ENCODE measurements around the gene DGKE.

The DGKE gene

GRCh38 chr17:56851008-56851407 lies 17.1 kb downstream of the DGKE start:
- DNase-seq: no peak

- DNase-seq: no peak
Measured at GRCh38 chr17:56861899-56862298, 27.9 kb downstream of the DGKE start.

- DNase-seq: no peak
Measured at GRCh38 chr17:56863974-56864373, 30.0 kb downstream of the DGKE start.

- no peak for DNase-seq
Measured at GRCh38 chr17:56866076-56866475, 32.1 kb downstream of the DGKE start.

- DNase-seq: no peak
Measured at GRCh38 chr17:56866496-56866895, 32.5 kb downstream of the DGKE start.

- DNase-seq: no peak
Measured at GRCh38 chr17:56867948-56868376, 34.0 kb downstream of the DGKE start.

- no peak for DNase-seq
Measured at GRCh38 chr17:56868716-56869115, 34.8 kb downstream of the DGKE start.

GRCh38 chr17:56870081-56870651 lies 36.2 kb downstream of the DGKE start:
- no peak for DNase-seq

- DNase-seq: no peak
Measured at GRCh38 chr17:56876766-56877179, 42.8 kb downstream of the DGKE start.

- DNase-seq: no peak
Measured at GRCh38 chr17:56879280-56879679, 45.3 kb downstream of the DGKE start.

GRCh38 chr17:56880133-56880532 lies 46.2 kb downstream of the DGKE start:
- DNase-seq: no peak

- DNase-seq: no peak
Measured at GRCh38 chr17:56880571-56880970, 46.6 kb downstream of the DGKE start.

- no peak for DNase-seq
Measured at GRCh38 chr17:56881685-56882295, 47.8 kb downstream of the DGKE start.

- DNase-seq: no peak
Measured at GRCh38 chr17:56883616-56884015, 49.7 kb downstream of the DGKE start.

GRCh38 chr17:56884483-56885311 lies 50.7 kb downstream of the DGKE start:
- no peak for DNase-seq

- DNase-seq: no peak
Measured at GRCh38 chr17:56885312-56885657, 51.3 kb downstream of the DGKE start.

GRCh38 chr17:56886288-56886731 lies 52.4 kb downstream of the DGKE start:
- no peak for DNase-seq

- no peak for DNase-seq
Measured at GRCh38 chr17:56887105-56887504, 53.2 kb downstream of the DGKE start.

GRCh38 chr17:56887552-56888467 lies 53.9 kb downstream of the DGKE start:
- DNase-seq: no peak

GRCh38 chr17:56890390-56890789 lies 56.4 kb downstream of the DGKE start:
- no peak for DNase-seq

- DNase-seq: no peak
Measured at GRCh38 chr17:56890906-56891674, 57.1 kb downstream of the DGKE start.

GRCh38 chr17:56891751-56892150 lies 57.8 kb downstream of the DGKE start:
- DNase-seq: no peak
